PC-9 (cell line): ENCODE measurements around the gene KCNF1.

Experiments used
- CTCF ChIP-seq: fragments of 200-600 bp; sonication (generic); conservative IDR thresholded peaks from 2 replicates; pipeline ENCODE4 v1.6.1; 2017; ENCODE audit warnings: mixed run types, antibody characterized with exemption, mild to moderate bottlenecking, moderate library complexity
- EZH2 ChIP-seq: fragments of 200-600 bp; sonication (generic); IDR thresholded peaks from 2 replicates; pipeline ENCODE4 v1.8.0; 2017; ENCODE audit warnings: antibody characterized with exemption, low read depth

DNA sequence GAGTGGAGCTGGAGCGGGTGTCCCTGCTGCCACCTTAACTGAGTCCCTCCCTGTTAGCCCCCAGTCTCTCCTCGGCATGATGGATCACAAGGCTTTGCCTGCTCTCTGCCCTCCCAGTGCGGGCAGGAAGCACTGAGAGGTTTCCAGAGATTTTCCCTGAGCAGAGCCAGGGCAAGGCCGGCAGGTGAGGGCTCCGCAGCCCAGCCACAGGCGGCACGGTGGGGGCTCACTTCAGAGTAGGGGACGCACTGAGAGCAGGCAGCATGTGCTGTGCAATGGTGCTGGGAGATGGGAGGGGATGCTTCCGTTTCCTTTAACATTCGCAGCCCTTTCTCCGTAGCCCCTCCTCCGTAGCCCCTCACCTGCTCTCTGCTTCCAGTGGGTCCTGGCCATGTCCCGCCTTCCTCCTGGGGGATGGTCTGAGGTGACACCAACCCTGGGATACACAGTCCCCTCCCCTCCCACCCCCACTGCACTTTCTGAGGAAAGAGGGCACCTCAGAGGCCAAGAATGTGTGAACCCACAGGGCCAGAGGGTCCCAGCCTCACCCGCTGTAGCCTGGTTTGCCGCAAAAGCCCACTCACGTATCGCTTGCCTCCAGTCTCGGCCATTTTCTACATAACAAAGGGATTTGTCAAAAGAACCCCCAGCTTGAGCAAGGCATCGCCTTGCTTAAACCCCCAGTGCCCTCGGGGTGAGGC is 10.7 kb downstream of the KCNF1 start:
- TF ChIP-seq CTCF, result no peak
- TF ChIP-seq EZH2, result no peak
